Adipocyte (in vitro differentiated cells): ENCODE results near the gene GAK.

Source experiments
- DNase-seq: peaks from one replicate; pipeline ENCODE4 v3.0.0-alpha.2; 2015; ENCODE audit warnings: low read depth
- H3K27me3 ChIP-seq: replicated peaks from 2 replicates; pipeline ENCODE4 v1.7.0; 2013; ENCODE audit warnings: mild to moderate bottlenecking, low read length, moderate library complexity; ENCODE audit not compliant: control insufficient read depth, insufficient read depth
- H3K36me3 ChIP-seq: 2 replicates; pipeline ENCODE4 v1.7.0; 2013; ENCODE audit warnings: low read length, mild to moderate bottlenecking, moderate library complexity; ENCODE audit not compliant: control insufficient read depth, insufficient read depth, severe bottlenecking
- H3K4me1 ChIP-seq: 2 replicates; pipeline ENCODE4 v1.7.0; 2013; ENCODE audit warnings: mild to moderate bottlenecking, low read length, moderate library complexity; ENCODE audit not compliant: control insufficient read depth, insufficient read depth
- H3K4me3 ChIP-seq: 2 replicates; pipeline ENCODE4 v1.7.0; 2013; ENCODE audit warnings: mild to moderate bottlenecking, low read length, moderate library complexity
- H3K9ac ChIP-seq: 2 replicates; pipeline ENCODE4 v1.7.0; 2013; ENCODE audit warnings: mild to moderate bottlenecking, low read length, moderate library complexity
- H3K9me3 ChIP-seq: 2 replicates; pipeline ENCODE4 v1.7.0; 2013; ENCODE audit warnings: mild to moderate bottlenecking, low read length, moderate library complexity; ENCODE audit not compliant: control insufficient read depth

The GAK gene

GRCh38 chr4:917466-917865 is 14.7 kb downstream of the GAK start:
- peaks cover 3% of the 10 kb centered on the region for H3K4me1 ChIP-seq

GRCh38 chr4:915595-915994 is 16.5 kb downstream of the GAK start:
- Histone ChIP-seq H3K27me3 (no peaks in the 10 kb centered on the region), H3K36me3 (peaks cover 19% of the 10 kb centered on the region), H3K4me1 (peaks cover 3% of the 10 kb centered on the region), H3K9ac (no peak overlapping the region), H3K4me3 (no peak overlapping the region), H3K9me3 (no peaks in the 10 kb centered on the region)
- no peak for DNase-seq

More at GRCh38 chr4:917466-917865, 14.7 kb downstream of the GAK start:
- no peaks in the 10 kb centered on the region for H3K9me3 ChIP-seq
- no peak overlapping the region for H3K4me3 ChIP-seq
- no peaks in the 10 kb centered on the region for H3K27me3 ChIP-seq
- no peak overlapping the region for H3K9ac ChIP-seq
- peaks cover 3% of the 10 kb centered on the region for H3K36me3 ChIP-seq
- no peak for DNase-seq

- H3K9ac ChIP-seq: no peak overlapping the region
- no peak for DNase-seq
- no peaks in the 10 kb centered on the region for H3K9me3 ChIP-seq
- peaks cover under 1% of the 10 kb centered on the region for H3K4me1 ChIP-seq
- H3K27me3 ChIP-seq: no peaks in the 10 kb centered on the region
- peaks cover 19% of the 10 kb centered on the region for H3K36me3 ChIP-seq
- no peak overlapping the region for H3K4me3 ChIP-seq
Observed at GRCh38 chr4:915041-915474, 17.1 kb downstream of the GAK start.

GRCh38 chr4:914531-914930 is 17.6 kb downstream of the GAK start:
- no peak for DNase-seq
- H3K4me3 ChIP-seq: no peak overlapping the region
- H3K27me3 ChIP-seq: no peaks in the 10 kb centered on the region
- no peak overlapping the region for H3K9ac ChIP-seq
- H3K9me3 ChIP-seq: no peaks in the 10 kb centered on the region
- no peaks in the 10 kb centered on the region for H3K4me1 ChIP-seq
- peaks cover 20% of the 10 kb centered on the region for H3K36me3 ChIP-seq

GRCh38 chr4:913280-913618 is 18.9 kb downstream of the GAK start:
- Histone ChIP-seq H3K9ac (no peak overlapping the region), H3K4me3 (no peak overlapping the region), H3K9me3 (no peaks in the 10 kb centered on the region), H3K27me3 (no peaks in the 10 kb centered on the region), H3K36me3 (peaks cover 26% of the 10 kb centered on the region), H3K4me1 (no peaks in the 10 kb centered on the region)
- no peak for DNase-seq

- Histone ChIP-seq H3K27me3 (no peaks in the 10 kb centered on the region), H3K9me3 (no peaks in the 10 kb centered on the region), H3K4me1 (no peaks in the 10 kb centered on the region), H3K4me3 (no peak overlapping the region), H3K36me3 (peaks cover 29% of the 10 kb centered on the region), H3K9ac (no peak overlapping the region)
- no peak for DNase-seq
Observed at GRCh38 chr4:912548-913279, 19.4 kb downstream of the GAK start.

GRCh38 chr4:911871-912490 is 20.1 kb downstream of the GAK start:
- Histone ChIP-seq H3K4me3 (no peak overlapping the region), H3K27me3 (no peaks in the 10 kb centered on the region), H3K4me1 (no peaks in the 10 kb centered on the region), H3K9me3 (no peaks in the 10 kb centered on the region), H3K9ac (no peak overlapping the region), H3K36me3 (peaks cover 30% of the 10 kb centered on the region)
- DNase-seq: no peak

GRCh38 chr4:911221-911751 is 20.8 kb downstream of the GAK start:
- no peaks in the 10 kb centered on the region for H3K27me3 ChIP-seq
- H3K36me3 ChIP-seq: peaks cover 30% of the 10 kb centered on the region
- no peak overlapping the region for H3K4me3 ChIP-seq
- H3K9ac ChIP-seq: no peak overlapping the region
- H3K4me1 ChIP-seq: no peaks in the 10 kb centered on the region
- no peak for DNase-seq
- H3K9me3 ChIP-seq: no peaks in the 10 kb centered on the region

- no peak for DNase-seq
- Histone ChIP-seq H3K9ac (no peak overlapping the region), H3K4me1 (no peaks in the 10 kb centered on the region), H3K36me3 (peaks cover 30% of the 10 kb centered on the region), H3K4me3 (no peak overlapping the region), H3K27me3 (no peaks in the 10 kb centered on the region), H3K9me3 (no peaks in the 10 kb centered on the region)
Observed at GRCh38 chr4:910366-911091, 21.6 kb downstream of the GAK start.

- H3K4me1 ChIP-seq: no peaks in the 10 kb centered on the region
- no peak overlapping the region for H3K4me3 ChIP-seq
Observed at GRCh38 chr4:909821-910220, 22.3 kb downstream of the GAK start.

GRCh38 chr4:909131-909571 is 23.0 kb downstream of the GAK start:
- Histone ChIP-seq H3K27me3 (no peaks in the 10 kb centered on the region), H3K9me3 (no peaks in the 10 kb centered on the region), H3K4me1 (no peaks in the 10 kb centered on the region), H3K9ac (no peak overlapping the region), H3K4me3 (no peak overlapping the region), H3K36me3 (peaks cover 30% of the 10 kb centered on the region)
- DNase-seq: no peak

More at GRCh38 chr4:909821-910220, 22.3 kb downstream of the GAK start:
- DNase-seq: no peak
- Histone ChIP-seq H3K27me3 (no peaks in the 10 kb centered on the region), H3K36me3 (peaks cover 30% of the 10 kb centered on the region), H3K9ac (no peak overlapping the region), H3K9me3 (no peaks in the 10 kb centered on the region)
